GM21390 (cell line): ENCODE measurements around the gene RHBDD2.

Source experiments
- ATAC-seq: cut with Tn5 transposase; IDR thresholded peaks from one replicate; pipeline ENCODE4 v1.9.1; 2021; ENCODE audit not compliant: unreplicated experiment

The RHBDD2 gene

DNA sequence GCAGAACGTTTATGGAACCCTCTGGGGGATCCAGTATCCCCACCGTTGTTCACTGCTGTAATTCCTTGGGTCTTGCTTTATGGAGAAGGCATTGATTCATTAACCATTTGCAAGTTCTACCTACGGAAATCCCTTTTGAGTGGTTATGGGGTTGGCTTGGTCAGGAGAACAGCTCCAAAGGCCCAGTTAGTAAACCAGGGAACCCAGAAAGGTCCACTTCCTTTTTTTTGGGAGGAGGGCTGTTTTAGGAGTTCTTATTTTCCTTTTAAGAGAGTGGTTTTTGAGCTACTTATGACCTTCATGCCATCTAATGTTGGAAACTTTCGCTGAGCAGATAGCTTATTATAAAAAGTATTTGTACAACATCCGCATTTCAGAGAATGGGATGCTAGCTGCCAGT, 37.4 kb downstream of the RHBDD2 start:
- no peak for ATAC-seq

DNA sequence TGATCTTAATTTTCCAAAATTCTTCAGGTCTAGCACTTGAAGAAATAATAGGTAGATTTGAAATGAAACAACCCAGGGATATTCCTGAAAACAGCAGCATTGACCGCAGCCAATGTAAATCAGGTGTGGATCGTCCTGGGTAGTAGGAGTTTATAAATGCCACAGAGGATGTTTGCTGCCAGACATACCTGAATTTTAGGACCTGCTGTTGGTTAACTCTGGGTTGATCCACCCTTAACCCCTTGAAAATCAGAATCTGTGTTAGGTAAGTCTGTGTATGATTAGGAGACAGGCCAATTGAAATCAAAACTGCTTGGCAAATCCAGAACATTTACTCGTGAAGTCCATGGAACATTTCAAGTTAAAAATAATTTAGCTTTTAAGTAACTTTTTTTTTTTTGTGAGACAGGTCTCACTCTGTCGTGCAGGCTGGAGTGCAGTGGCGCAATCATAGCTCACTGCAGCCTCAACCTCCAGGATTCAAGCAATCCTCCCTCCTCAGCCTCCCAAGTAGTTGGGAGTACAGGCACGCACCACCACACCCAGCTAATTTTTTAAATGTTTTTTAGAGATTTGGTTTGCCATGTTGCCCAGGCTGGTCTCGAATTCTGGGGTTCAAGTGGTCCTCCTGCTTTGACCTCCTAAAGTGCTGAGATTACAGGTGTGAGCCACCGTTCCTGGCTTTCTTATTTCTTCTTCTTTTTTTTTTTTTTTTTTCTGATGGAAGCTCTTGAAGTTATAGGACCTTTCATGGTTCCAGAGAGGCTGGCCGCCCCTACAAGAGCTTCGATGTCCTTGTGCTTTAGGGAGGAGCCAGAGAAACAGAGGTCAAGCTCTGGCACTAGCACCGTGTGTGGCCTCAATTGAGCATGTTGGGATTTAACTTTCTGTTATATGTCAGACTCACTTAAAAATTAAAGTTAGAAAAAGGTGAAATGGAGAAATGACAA, 38.1 kb downstream of the RHBDD2 start:
- no peak for ATAC-seq

DNA sequence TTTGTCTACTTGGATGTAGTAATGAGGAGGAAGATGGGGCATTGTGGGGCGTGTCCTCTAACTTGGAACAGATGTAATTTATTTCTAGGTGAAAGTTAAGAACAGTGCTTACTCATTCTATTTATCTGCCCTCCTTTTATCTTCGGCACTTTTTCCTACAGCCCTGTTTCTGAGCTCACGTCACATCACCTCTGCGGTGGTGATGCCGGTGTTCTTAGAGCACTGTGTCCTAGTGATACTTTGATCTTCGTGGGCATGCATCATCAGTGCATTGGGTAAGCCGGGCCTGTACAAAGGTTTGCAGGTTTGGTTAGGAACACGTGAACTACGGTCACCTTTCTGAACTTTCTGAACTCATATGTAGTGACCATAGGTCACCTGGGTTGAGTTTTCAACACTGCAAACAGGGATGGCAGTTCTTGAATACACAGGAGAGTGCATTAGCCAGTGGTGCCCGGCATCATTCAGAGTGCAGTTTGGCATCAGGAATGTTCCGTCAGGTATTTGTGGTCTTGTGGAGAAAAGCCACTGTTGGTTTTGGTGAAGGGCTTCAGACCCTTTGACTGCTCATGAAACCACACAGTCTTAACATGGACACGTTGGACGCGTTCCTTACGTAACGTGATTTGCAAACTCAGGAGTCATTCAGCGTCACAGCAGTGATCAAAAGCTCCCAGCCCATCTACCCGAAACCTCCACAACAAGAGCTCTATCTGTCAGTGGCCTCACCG, 41.8 kb downstream of the RHBDD2 start:
- no peak for ATAC-seq

DNA sequence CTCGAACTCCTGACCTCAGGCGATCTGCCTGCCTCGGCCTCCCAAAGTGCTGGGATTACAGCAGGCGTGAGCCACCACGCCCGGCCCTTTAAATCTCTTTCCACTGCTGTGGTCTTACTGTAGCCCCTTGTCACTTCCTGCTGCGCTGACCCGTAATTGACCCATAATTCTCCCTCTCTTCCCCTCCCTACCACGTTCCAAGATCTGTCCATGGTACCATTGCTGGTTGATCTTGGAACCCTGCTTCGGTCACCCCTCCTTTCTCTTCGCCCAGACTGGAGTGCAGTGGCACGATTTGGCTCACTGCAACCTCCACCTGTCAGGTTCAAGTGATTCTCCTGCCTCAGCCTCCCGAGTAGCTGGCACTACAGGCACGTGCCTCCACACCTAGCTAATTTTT, 42.6 kb downstream of the RHBDD2 start:
- ATAC-seq: no peak

DNA sequence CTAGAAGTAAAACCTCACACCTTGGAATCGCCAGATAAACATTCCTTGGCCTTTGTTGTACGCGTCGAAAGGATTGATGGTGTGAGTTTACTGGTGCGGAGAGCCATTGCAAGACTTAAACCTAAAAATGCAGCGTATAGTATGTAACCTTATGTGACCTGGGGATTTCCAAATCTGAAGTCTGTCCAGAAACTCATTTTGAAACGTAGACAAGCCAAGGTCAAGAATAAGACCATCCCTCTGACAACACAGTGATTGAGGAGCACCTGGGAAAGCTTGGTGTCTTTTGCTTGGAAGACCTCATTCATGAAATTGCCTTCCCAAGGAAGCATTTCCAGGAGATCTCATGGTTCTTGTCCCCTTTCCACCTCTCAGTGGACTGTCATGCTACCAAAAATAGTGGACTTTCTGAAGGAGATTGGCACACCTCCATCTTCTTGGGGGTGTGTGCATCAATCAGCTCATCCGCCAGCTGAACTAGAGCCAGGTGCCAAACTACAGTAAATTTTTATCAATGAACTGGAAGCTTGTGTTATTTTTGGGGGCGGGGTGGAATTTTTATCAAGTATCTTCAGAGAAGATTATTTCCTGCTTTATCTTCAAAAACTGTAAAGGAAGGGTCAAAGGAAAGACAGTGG, 44.3 kb downstream of the RHBDD2 start:
- ATAC-seq: no peak

DNA sequence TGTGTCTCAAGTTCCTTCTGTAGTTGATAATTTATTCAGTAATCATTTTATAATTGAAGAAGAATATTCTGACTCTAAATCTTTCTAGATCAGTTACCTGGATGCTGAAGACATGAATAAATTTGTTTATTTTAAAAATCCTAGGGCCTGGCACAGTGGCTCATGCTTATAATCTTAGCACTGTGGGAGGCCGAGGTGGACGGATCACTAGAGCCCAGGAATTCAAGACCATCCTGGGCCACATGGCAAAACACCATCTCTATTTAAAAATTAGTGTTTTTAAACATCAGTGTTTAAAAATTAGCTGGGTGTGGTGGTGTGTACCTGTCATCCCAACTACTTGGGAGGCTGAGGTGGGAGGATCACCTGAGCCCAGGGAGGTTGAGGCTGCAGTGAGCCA, 45.4 kb downstream of the RHBDD2 start:
- ATAC-seq: no peak

DNA sequence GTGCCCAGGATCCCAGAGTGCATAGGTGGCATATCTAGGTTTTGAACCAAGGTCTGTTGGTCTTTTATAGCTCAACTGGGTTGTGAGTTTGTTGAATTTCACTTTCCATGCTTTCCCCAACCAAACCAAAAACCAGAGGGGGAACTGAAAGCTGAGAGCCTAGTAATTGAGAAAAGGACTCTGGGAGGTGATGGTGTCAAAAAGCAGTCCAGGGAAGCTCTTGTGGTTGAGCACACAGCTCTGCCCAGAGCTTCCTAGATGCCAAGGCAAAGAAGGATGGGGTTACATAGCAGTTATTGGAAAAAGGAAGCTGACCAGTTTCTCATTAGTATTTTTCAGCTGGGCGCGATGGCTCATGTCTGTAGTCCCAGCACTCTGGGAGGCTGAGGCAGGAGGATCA, 46.1 kb downstream of the RHBDD2 start:
- no peak for ATAC-seq

DNA sequence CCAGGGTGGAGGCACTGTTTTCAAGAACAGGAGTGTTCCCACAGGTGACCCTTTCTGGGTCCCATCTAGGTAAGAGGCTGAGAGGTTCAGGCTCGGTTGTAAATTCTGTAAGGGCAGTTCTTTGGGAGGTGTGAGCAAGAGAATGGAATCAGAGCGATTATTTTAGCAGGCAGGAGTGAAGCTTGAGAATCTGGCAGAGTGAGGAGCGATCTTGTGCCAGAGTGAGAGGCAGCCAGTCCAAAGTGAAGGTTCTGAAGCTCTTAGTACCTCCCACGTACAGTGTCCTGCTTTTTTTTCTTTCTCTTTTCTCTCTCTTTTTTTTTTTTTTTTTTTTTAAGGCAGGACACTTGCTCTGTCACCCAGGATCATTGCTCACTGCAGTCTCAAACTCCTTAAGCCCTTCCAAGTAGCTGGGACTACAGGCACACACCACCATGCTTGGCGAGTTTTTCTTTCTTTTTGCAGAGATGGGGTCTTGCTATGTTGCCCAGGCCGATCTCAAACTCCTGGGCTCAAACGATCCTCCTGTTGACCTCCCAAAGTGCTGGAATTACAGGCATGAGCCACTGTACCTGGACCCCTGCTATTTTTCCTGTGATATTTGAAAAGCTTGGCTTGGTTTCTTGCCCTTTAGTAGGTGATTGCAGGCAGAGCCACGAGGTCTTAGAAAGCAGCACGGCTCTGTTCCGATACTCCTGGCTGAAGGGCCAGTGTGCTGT, 47.0 kb downstream of the RHBDD2 start:
- ATAC-seq: no peak

DNA sequence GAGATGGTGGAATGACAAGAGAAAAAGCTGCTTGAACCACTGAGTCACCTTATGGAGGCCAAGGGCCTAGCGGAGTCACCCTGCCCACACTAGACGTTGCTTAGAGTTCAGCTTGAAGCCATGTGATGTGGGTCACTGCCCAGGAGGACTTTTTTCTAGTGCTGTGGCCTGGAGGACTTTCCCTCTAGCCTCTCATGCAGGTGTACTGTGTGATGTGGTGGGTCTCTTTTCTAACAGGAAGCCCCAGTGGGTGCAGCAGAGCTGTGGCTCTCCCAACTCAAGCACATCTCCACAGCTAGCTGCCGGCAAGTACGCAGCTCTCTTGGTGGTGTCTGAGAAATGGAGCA, 49.7 kb downstream of the RHBDD2 start:
- no peak for ATAC-seq

DNA sequence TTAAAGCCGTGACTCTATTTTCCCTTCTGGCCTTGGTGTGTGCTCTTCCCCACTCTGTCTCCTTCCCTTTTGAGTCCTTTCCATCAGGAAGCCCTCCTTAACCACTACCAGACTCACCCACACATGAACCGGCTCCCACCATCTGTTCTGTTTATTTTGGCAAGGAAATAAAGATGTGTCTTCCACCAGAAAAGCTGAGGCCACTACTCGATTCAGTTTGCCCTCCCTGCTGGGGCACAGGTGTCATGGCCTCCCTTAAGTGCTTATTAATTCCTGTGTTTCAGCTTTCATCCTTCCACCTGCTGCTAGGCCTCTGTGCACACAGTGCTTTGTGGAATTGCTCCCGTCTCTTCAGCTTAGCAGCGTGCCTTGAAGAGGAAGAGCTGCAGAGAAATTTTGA, 52.8 kb downstream of the RHBDD2 start:
- no peak for ATAC-seq

DNA sequence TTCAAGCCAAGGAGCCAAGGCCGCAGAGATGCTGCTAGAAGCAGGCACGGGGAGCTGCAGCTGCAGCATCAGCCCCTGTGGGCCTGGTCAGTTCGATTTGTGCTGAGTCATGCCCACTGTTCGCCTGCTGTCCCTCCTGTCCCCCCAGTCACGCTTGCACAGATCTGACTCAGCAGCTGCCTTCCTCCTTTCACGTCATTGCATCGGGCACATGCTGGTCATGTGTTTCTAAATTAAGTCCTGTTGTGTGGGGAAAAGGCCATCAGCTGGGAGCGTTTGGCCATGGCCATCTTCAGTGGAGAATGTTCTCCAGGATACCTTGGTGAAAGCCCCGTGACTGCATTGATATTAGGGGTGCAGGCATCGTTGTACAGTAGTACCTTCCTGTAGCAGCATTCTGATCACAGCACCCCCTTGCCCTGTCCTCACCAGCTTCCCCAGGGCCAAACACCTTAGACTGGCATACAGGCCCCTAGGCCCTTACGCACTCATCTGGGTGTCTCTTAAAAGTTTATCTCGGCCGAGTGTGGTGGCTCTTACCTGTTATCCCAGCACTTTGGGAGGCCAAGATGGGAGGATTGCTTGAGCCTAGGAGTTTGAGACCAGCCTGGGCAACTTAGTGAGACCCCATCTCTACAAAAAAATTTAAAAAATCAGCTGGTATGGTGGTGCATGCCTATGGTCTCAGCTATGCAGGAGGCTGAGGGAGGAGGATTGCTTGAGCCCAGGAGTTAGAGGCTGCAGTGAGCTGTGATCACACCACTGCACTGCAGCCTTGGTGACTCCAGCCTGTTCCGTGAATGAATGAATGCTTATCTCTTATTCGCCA, 59.3 kb downstream of the RHBDD2 start:
- no peak for ATAC-seq
